HL-60 (cell line): ENCODE results near the gene MYH7B.

Experiments
- DNase-seq, 2 experiments: peaks; one replicate each; pipeline ENCODE4 v3.0.0-alpha.2; 2010 to 2020; ENCODE audit warnings: low read depth in 1 of 2, low spot score in 1 of 2
- H3K27ac ChIP-seq: fragments of 250-450 bp; sonication (Bioruptor Pico); replicated peaks from 2 replicates; pipeline ENCODE4 v1.5.1; 2020; ENCODE audit warnings: mild to moderate bottlenecking, moderate library complexity
- H3K27me3 ChIP-seq: fragments of 250-450 bp; sonication (Bioruptor Pico); 2 replicates; pipeline ENCODE4 v1.5.1; 2021; ENCODE audit warnings: mild to moderate bottlenecking, moderate library complexity; ENCODE audit not compliant: insufficient read depth, poor library complexity, severe bottlenecking
- H3K4me3 ChIP-seq: replicated peaks from 2 replicates; pipeline ENCODE4 v1.5.1; 2011; ENCODE audit warnings: mild to moderate bottlenecking, control low read depth, low read length; ENCODE audit not compliant: insufficient read depth
- CTCF ChIP-seq: IDR thresholded peaks from one replicate; pipeline ENCODE4 v1.5.1; 2011; ENCODE audit warnings: low read length, control low read depth, inconsistent platforms; ENCODE audit not compliant: insufficient read depth
- GABPA ChIP-seq: IDR thresholded peaks from 2 replicates; pipeline ENCODE4 v1.6.1; 2012; ENCODE audit warnings: low read depth
- POLR2AphosphoS5 ChIP-seq: IDR thresholded peaks from 2 replicates; pipeline ENCODE4 v1.6.1; 2012; ENCODE audit warnings: low read depth
- REST ChIP-seq: IDR thresholded peaks from 2 replicates; pipeline ENCODE4 v1.6.1; 2012; ENCODE audit warnings: low read depth; ENCODE audit not compliant: insufficient replicate concordance
- SPI1 ChIP-seq: IDR thresholded peaks from 2 replicates; pipeline ENCODE4 v1.6.1; 2012; ENCODE audit warnings: low read depth, mild to moderate bottlenecking, borderline replicate concordance

MYH7B gene

GRCh38 chr20:34951252-34951651 lies 4.4 kb upstream of the MYH7B start:
- H3K4me3 ChIP-seq: no peak overlapping the region
- H3K27ac ChIP-seq: no peak overlapping the region
- no peaks in the 10 kb centered on the region for H3K27me3 ChIP-seq
- DNase-seq: no peak
- no peak for TF ChIP-seq REST
- TF ChIP-seq SPI1: no peak
- TF ChIP-seq CTCF: no peak
- TF ChIP-seq GABPA: no peak
- no peak for TF ChIP-seq POLR2AphosphoS5

GRCh38 chr20:34951652-34952051 lies 4.0 kb upstream of the MYH7B start:
- TF ChIP-seq GABPA (no peak), SPI1 (no peak), CTCF (no peak), POLR2AphosphoS5 (no peak), REST (no peak)
- no peak for DNase-seq
- Histone ChIP-seq H3K4me3 (no peak overlapping the region), H3K27ac (no peak overlapping the region), H3K27me3 (no peaks in the 10 kb centered on the region)

GRCh38 chr20:34952671-34953070 lies 3.0 kb upstream of the MYH7B start:
- no peaks in the 10 kb centered on the region for H3K27me3 ChIP-seq
- no peak for DNase-seq
- no peak overlapping the region for H3K27ac ChIP-seq
- no peak for TF ChIP-seq CTCF
- no peak for TF ChIP-seq POLR2AphosphoS5
- TF ChIP-seq REST: no peak
- TF ChIP-seq GABPA: no peak
- TF ChIP-seq SPI1: no peak
- H3K4me3 ChIP-seq: no peak overlapping the region
